Measurements from ENCODE around the gene TGFBR2.
"Not testable (repeated sequence)": the region's sequence is repeated elsewhere in the genome, so short reads cannot be mapped to it uniquely, and the experiment has no call there.

TGFBR2 gene

GRCh38 chr3:30622047-30622545 is 15.7 kb downstream of the TGFBR2 start:
- no peak overlapping the region for H3K4me3 ChIP-seq (replicated peaks; ENCODE audit: low read depth, low read length)
- TF ChIP-seq, protein P1, sequence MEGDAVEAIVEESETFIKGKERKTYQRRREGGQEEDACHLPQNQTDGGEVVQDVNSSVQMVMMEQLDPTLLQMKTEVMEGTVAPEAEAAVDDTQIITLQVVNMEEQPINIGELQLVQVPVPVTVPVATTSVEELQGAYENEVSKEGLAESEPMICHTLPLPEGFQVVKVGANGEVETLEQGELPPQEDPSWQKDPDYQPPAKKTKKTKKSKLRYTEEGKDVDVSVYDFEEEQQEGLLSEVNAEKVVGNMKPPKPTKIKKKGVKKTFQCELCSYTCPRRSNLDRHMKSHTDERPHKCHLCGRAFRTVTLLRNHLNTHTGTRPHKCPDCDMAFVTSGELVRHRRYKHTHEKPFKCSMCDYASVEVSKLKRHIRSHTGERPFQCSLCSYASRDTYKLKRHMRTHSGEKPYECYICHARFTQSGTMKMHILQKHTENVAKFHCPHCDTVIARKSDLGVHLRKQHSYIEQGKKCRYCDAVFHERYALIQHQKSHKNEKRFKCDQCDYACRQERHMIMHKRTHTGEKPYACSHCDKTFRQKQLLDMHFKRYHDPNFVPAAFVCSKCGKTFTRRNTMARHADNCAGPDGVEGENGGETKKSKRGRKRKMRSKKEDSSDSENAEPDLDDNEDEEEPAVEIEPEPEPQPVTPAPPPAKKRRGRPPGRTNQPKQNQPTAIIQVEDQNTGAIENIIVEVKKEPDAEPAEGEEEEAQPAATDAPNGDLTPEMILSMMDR (IDR thresholded peaks at IDR 0.05; ENCODE audit: low read depth, low read length, missing control alignments): no peak
- no peak for DNase-seq (ENCODE audit: extremely low read depth, low read depth)

- TF ChIP-seq, protein P1 (IDR thresholded peaks at IDR 0.05; ENCODE audit: low read depth, low read length, missing control alignments): no peak
- DNase-seq (ENCODE audit: extremely low read depth, low read depth): no peak
- H3K4me3 ChIP-seq (replicated peaks; ENCODE audit: low read depth, low read length): no peak overlapping the region
Observed at GRCh38 chr3:30622790-30623189, 16.4 kb downstream of the TGFBR2 start.

GRCh38 chr3:30623351-30623750 is 16.9 kb downstream of the TGFBR2 start:
- H3K4me3 ChIP-seq (replicated peaks; ENCODE audit: low read depth, low read length): no peak overlapping the region
- DNase-seq (ENCODE audit: extremely low read depth, low read depth): no peak

GRCh38 chr3:30624480-30624879 is 18.1 kb downstream of the TGFBR2 start:
- not testable (repeated sequence) for DNase-seq (ENCODE audit: extremely low read depth, low read depth); H3K4me3 ChIP-seq (replicated peaks; ENCODE audit: low read depth, low read length)

More at GRCh38 chr3:30623351-30623750, 16.9 kb downstream of the TGFBR2 start:
- TF ChIP-seq, protein P1 (IDR thresholded peaks at IDR 0.05; ENCODE audit: low read depth, low read length, missing control alignments): no peak

DNA sequence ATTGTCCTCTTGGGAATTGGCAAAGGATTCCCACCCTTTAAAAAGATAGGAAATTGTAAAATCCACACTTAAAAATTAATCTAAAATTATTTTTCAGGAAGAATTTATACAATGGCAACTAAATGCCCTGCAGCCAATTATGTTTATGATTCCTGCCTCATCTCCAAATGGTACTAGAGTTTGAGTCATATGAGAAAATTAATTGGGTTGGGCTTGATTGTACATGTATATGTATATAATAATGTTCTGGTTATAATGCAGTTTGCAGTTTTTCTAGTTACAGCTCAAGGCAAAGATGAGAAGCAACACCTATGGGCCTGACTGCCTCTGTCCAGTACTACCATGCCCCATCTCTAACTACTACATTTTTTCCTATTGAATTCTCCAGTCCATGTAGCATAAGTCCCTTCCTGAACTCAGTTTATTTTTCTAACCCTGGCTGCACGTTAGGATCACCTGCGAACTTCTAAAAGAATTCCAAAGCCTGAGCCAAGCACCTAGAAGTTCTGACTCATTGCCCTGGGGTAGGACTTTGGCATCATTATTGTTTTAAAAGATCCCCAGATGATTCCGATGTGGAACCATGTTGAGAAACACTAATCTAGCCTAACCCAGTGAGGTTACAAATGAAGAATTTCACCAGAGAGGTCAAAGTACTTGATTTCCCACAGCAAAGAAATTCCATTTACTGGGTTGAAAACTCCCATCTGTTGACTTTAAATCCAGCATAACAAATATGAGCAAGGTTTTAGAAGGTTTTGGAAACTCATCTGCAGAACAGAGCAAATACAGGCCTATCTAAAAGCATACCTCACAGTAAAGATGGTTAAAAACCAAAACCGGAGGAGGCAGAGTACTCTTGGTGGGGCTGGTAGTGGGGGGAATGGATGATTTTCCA is 19.4 kb downstream of the TGFBR2 start:
- TF ChIP-seq, protein P1 (IDR thresholded peaks at IDR 0.05; ENCODE audit: low read depth, low read length, missing control alignments): no peak
- no peak overlapping the region for H3K4me3 ChIP-seq (replicated peaks; ENCODE audit: low read depth, low read length)
- DNase-seq (ENCODE audit: extremely low read depth, low read depth): no peak

GRCh38 chr3:30626443-30627180 is 20.2 kb downstream of the TGFBR2 start:
- TF ChIP-seq, protein P1 (IDR thresholded peaks at IDR 0.05; ENCODE audit: low read depth, low read length, missing control alignments): no peak
- no peak for DNase-seq (ENCODE audit: extremely low read depth, low read depth)
- H3K4me3 ChIP-seq (replicated peaks; ENCODE audit: low read depth, low read length): no peak overlapping the region
